Mucosa of descending colon (tissue), 3 donors: ENCODE measurements around the gene TENM4. TPM values are rescaled to one million over a fixed set of nuclear protein-coding genes. Genes with fewer than 3 reads are reported as not detected.

ENCODE experiments used
- ATAC-seq: fragments of 200-7000 bp; cut with Tn5 transposase; one replicate; pipeline ENCODE4 v1.9.1; 2020; ENCODE audit warnings: mild to moderate bottlenecking, moderate library complexity
- DNase-seq, 3 donors: peaks; one replicate each; pipeline ENCODE4 v3.0.0-alpha.2; 2020
- H3K36me3 ChIP-seq: fragments of 200-600 bp; one replicate; pipeline ENCODE4 v1.8.0; 2021; ENCODE audit warnings: low read depth, mild to moderate bottlenecking
- H3K4me1 ChIP-seq: fragments of 200-600 bp; one replicate; pipeline ENCODE4 v1.8.0; 2021; ENCODE audit warnings: low read depth, mild to moderate bottlenecking
- H3K4me3 ChIP-seq: fragments of 200-600 bp; one replicate; pipeline ENCODE4 v1.8.0; 2021; ENCODE audit warnings: mild to moderate bottlenecking
- H3K9me3 ChIP-seq: fragments of 200-600 bp; one replicate; pipeline ENCODE4 v1.8.0; 2021; ENCODE audit warnings: mild to moderate bottlenecking
- intact Hi-C, 2 donors: fragments of 100-400 bp; cut with DNase I in 1 of 2; cut with micrococcal nuclease in 1 of 2; formaldehyde crosslinking; loops; one replicate each; pipeline versions ENCODE4 v1.11.0 to v1.11.1; 2022; cut with DNase I, micrococcal nuclease
- total RNA-seq, 3 donors: library from RNA; stranded (reverse); fragmentation: NEBNext Ultra II Directional in 2 of 3; extraction: Animal tissue kit (Norgen Biotek cat#: 25700) in 2 of 3; gene quantifications; one replicate each; pipeline versions ENCODE4 v1.2.1 to v1.2.4, GENCODE V29; 2021 to 2023
- TF ChIP-seq, protein P1 (sequence below): fragments of 200-600 bp; IDR thresholded peaks from one replicate; pipeline ENCODE4 v1.8.0; 2022; ENCODE audit warnings: antibody characterized with exemption, mild to moderate bottlenecking
- donor health status: DM: no; HTN: no; CAD: no; lungs with moderate emphysema.
- donor health status: DM: no; HTN: no; CAD: no.
- donor health status: DM: no; HTN: yes; CAD: no.

Gene TENM4
- total RNA-seq, 3 donors from 2014 or later, result 0.70 to 1.6 (median 1.2) TPM

DNA sequence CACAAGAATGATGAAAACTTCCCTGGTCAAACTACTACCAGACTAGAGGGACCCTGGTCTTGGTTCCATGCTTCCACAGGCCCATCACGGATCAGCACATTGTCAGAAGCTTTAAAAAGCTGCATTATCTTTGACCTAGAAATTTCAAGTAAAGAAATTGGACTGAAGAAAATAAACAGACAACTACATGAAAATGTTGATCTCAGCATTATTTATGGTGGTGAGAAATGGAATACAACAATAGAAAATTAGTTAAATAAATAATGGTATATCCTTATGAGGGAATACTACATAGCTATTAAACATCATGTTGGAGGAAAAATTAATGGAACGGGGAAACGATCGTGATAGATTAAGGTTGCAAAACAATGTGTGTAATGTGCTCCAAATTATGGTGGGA lies 13.7 kb downstream of the TENM4 start:
- ATAC-seq, result no peak
- Histone ChIP-seq H3K4me1 (no peaks in the 10 kb centered on the region), H3K9me3 (no peaks in the 10 kb centered on the region), H3K4me3 (no peak overlapping the region), H3K36me3 (no peaks in the 10 kb centered on the region)
- TF ChIP-seq, protein P1, sequence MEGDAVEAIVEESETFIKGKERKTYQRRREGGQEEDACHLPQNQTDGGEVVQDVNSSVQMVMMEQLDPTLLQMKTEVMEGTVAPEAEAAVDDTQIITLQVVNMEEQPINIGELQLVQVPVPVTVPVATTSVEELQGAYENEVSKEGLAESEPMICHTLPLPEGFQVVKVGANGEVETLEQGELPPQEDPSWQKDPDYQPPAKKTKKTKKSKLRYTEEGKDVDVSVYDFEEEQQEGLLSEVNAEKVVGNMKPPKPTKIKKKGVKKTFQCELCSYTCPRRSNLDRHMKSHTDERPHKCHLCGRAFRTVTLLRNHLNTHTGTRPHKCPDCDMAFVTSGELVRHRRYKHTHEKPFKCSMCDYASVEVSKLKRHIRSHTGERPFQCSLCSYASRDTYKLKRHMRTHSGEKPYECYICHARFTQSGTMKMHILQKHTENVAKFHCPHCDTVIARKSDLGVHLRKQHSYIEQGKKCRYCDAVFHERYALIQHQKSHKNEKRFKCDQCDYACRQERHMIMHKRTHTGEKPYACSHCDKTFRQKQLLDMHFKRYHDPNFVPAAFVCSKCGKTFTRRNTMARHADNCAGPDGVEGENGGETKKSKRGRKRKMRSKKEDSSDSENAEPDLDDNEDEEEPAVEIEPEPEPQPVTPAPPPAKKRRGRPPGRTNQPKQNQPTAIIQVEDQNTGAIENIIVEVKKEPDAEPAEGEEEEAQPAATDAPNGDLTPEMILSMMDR, result no peak
- intact Hi-C loops, result no loop called here
- DNase-seq, result no peak

DNA sequence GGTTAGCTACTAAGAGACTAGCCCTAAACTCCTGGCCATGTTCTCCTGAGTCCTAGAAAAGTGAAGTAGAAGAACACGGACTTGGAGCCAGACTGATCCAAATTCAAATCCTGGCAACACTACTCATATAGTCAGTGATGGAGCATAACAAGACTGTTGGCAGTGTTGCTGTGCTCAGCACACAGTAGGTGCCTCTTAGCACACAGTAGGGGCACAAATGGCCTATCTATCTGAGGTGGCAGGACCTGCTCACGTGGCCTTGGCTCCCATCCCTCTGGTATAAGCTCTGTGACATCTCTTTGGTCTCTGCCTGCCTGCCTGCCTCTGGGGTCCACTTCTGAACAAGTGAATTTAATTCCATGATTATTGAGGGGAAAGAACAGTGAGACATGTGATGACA lies 15.4 kb downstream of the TENM4 start:
- Histone ChIP-seq H3K9me3 (no peaks in the 10 kb centered on the region), H3K4me3 (no peak overlapping the region), H3K36me3 (no peaks in the 10 kb centered on the region), H3K4me1 (no peaks in the 10 kb centered on the region)
- TF ChIP-seq, protein P1, result no peak
- DNase-seq, result no peak
- intact Hi-C loops, result no loop called here
- no peak for ATAC-seq

DNA sequence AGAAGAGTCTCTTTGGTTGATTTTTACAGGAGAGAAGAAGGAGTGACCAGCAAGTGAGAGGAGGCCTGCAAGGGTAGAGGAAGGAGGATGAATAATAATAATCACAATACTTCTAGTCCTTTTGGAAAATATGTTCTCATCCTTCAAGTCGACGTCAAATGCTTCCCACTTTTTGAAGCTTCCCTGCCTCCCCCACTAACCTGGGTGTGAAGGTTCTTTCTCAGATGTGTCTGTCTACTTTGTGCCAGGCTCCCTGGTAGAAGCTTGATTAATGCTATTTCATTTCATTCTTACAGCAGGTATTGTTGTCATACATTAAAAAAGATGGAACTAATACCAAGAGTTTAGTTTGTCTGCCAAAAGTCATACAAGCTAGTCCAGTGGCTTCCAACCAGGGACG lies 17.1 kb downstream of the TENM4 start:
- Histone ChIP-seq H3K4me3 (no peak overlapping the region), H3K36me3 (no peaks in the 10 kb centered on the region), H3K4me1 (no peaks in the 10 kb centered on the region), H3K9me3 (no peaks in the 10 kb centered on the region)
- TF ChIP-seq, protein P1, result no peak
- no peak for DNase-seq
- intact Hi-C loops, result no loop called here
- ATAC-seq, result no peak

DNA sequence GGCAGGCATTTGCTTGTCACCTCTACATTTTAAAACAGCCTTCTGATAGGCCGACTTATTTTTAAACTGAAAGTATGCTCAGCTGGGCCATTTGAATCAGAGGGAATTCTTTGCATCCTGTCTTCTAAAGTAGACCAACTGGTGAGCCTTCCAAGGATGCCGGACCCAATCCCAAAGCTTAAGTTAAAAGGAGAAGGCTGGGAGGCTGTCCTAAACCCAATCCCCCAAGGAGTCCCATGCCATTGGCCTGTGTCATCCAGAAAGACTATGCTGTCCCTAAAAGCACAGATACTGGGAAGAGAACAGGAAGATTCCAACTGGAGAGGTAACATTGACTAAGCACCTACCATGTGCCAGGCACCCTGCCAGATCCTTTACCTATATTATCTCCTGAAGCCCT lies 18.0 kb downstream of the TENM4 start:
- DNase-seq, result no peak
- Histone ChIP-seq H3K4me3 (no peak overlapping the region), H3K4me1 (no peaks in the 10 kb centered on the region), H3K9me3 (no peaks in the 10 kb centered on the region), H3K36me3 (no peaks in the 10 kb centered on the region)
- TF ChIP-seq, protein P1, result no peak
- intact Hi-C loops, result no loop called here
- no peak for ATAC-seq

DNA sequence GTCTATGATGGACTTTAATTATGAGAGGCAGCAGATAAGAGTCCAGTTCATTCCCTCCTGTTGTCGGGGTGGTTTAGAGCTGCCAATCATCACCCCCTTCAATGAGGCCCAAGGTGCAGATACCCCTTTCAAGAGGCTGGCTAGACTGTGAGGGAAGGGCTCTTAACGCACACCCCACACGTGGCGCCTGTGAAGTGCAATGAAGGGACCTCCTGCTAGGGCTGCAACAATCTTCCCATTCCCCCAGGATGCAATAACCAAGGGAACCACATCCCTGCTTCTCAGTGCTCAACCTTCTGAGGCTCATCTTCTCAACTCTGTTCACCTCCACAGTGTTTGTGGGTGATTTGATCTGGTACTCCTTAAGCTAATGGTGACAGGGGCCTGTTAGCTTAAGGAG lies 19.0 kb downstream of the TENM4 start:
- ATAC-seq, result no peak
- Histone ChIP-seq H3K36me3 (no peaks in the 10 kb centered on the region), H3K4me3 (no peak overlapping the region), H3K9me3 (no peaks in the 10 kb centered on the region), H3K4me1 (no peaks in the 10 kb centered on the region)
- TF ChIP-seq, protein P1, result no peak
- intact Hi-C loops, result no loop called here
- DNase-seq, result no peak

DNA sequence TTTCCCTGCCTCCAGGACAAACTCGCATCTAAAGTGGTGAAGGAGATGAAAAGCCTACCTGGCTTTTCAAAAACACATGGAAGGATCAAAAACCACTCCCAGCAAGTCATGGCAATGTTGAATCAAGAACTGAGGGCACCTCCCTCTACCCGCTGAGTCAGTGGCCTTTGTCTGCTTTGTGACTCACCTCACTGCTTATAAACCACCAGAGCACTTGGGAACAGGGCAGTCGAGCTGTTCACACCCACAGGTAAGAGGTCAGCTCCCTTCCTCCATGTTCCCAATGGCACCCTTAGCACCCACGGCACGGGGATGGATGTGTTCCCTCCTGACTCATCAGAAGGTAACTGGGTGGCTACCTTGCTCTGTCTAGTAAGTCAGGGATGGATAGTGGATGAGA lies 21.7 kb downstream of the TENM4 start:
- peak; percentile 33 to 57 (median 44) for DNase-seq
- intact Hi-C loops, result no loop called here

More for the DNA sequence above, 21.7 kb downstream of the TENM4 start:
- H3K4me3 ChIP-seq, result no peak overlapping the region
- TF ChIP-seq, protein P1, result no peak
- no peaks in the 10 kb centered on the region for H3K9me3 ChIP-seq
- H3K4me1 ChIP-seq, result no peaks in the 10 kb centered on the region
- ATAC-seq, result peak; percentile 99
- H3K36me3 ChIP-seq, result no peaks in the 10 kb centered on the region
